HepG2 (cell line): Measurements from ENCODE around the gene CDC6. TPM values are rescaled to one million over a fixed set of nuclear protein-coding genes. Genes with fewer than 3 reads are reported as not detected.
A peak's percentile ranks its signal among the peaks of the same experiment; 100 is the strongest.

Experiments
- CBFB ChIP-seq: sonication (generic); formaldehyde crosslinking; IDR thresholded peaks from 2 replicates; pipeline ENCODE4 v1.4.0; 2020; ENCODE audit warnings: missing genetic modification reagents
- KDM1A ChIP-seq: IDR thresholded peaks from 2 replicates; pipeline ENCODE4 v1.6.1; 2016; ENCODE audit warnings: missing compliant biosample characterization
- KLF6 ChIP-seq: IDR thresholded peaks from 2 replicates; pipeline ENCODE4 v1.8.0; 2016; ENCODE audit warnings: missing biosample characterization, missing genetic modification reagents
- MED8 ChIP-seq: sonication (generic); formaldehyde crosslinking; IDR thresholded peaks from 2 replicates; pipeline ENCODE4 v1.8.1; 2023; ENCODE audit warnings: mild to moderate bottlenecking, missing genetic modification reagents; ENCODE audit not compliant: insufficient replicate concordance
- MEIS2 ChIP-seq: sonication (generic); formaldehyde crosslinking; IDR thresholded peaks from 2 replicates; pipeline ENCODE4 v1.9.0; 2021; ENCODE audit warnings: mild to moderate bottlenecking, missing genetic modification reagents
- NONO ChIP-seq, 2 experiments: fragments of 450-650 bp in 1 of 2; sonication (generic) in 1 of 2; formaldehyde crosslinking in 1 of 2; IDR thresholded peaks in 1 of 2; conservative IDR thresholded peaks in 1 of 2; 2 replicates each; pipeline versions ENCODE4 v1.6.1 to v1.8.0; 2017 to 2022; ENCODE audit warnings: mild to moderate bottlenecking in 1 of 2, missing genetic modification reagents in 1 of 2, moderate library complexity in 1 of 2
- NR2C2 ChIP-seq: sonication (generic); formaldehyde crosslinking; IDR thresholded peaks from 2 replicates; pipeline ENCODE4 v1.4.0; 2020; ENCODE audit warnings: missing genetic modification reagents, mild to moderate bottlenecking, moderate library complexity, borderline replicate concordance
- POLR2A ChIP-seq, 2 experiments: IDR thresholded peaks; 2 replicates each; pipeline ENCODE4 v1.6.1; 2011; ENCODE audit warnings: low read depth in 2 of 2, low read length in 2 of 2, mild to moderate bottlenecking in 1 of 2, moderate library complexity in 1 of 2; ENCODE audit not compliant: insufficient read depth in 1 of 2
- ZFY ChIP-seq: sonication (generic); formaldehyde crosslinking; IDR thresholded peaks from 2 replicates; pipeline ENCODE4 v1.4.0; 2020; ENCODE audit warnings: missing genetic modification reagents
- ZMYM2 ChIP-seq: sonication (generic); formaldehyde crosslinking; IDR thresholded peaks from 2 replicates; pipeline ENCODE4 v1.8.0; 2022; ENCODE audit warnings: mild to moderate bottlenecking, missing genetic modification reagents
- ZNF44 ChIP-seq: sonication (generic); formaldehyde crosslinking; IDR thresholded peaks from 2 replicates; pipeline ENCODE4 v1.5.1; 2020; ENCODE audit warnings: mild to moderate bottlenecking, missing genetic modification reagents
- ZNF761 ChIP-seq: sonication (generic); formaldehyde crosslinking; conservative IDR thresholded peaks from 2 replicates; pipeline ENCODE4 v1.4.0; 2020; ENCODE audit warnings: mild to moderate bottlenecking, missing genetic modification reagents
- polyA plus RNA-seq, 8 experiments: library from polyadenylated mRNA; depleted of rRNA in 3 of 8; stranded (reverse) in 7 of 8; unstranded in 1 of 8; fragments of >200 nt; fragmentation: Illumina TruSeq in 4 of 8; extraction: Trizol in 4 of 8; gene quantifications; 2 replicates each; pipeline versions ENCODE4 v1.2.1 to v1.2.3, GENCODE V29; 2011 to 2016; ENCODE audit warnings: low read depth in 4 of 8, missing spikeins in 1 of 8, mixed read lengths in 1 of 8; ENCODE audit not compliant: insufficient read depth in 1 of 8
- total RNA-seq, 5 experiments: library from RNA; depleted of rRNA; stranded (reverse); fragments of >200 nt; fragmentation: Illumina TruSeq; extraction: Trizol; gene quantifications; 2 replicates each; pipeline ENCODE4 v1.2.3, GENCODE V29; 2016; ENCODE audit warnings: low read depth in 1 of 5
- TF ChIP-seq, protein P1 (sequence below): sonication (generic); formaldehyde crosslinking; IDR thresholded peaks from 2 replicates; pipeline ENCODE4 v1.9.0; 2021; ENCODE audit warnings: missing genetic modification reagents, mild to moderate bottlenecking, borderline replicate concordance
- TF ChIP-seq, protein P2 (sequence below): IDR thresholded peaks from 2 replicates; pipeline ENCODE4 v1.6.1; 2016; ENCODE audit warnings: low read depth, missing genetic modification reagents, missing compliant biosample characterization
- TF ChIP-seq, protein P3 (sequence below): sonication (generic); formaldehyde crosslinking; IDR thresholded peaks from 2 replicates; pipeline ENCODE4 v1.4.0; 2020; ENCODE audit warnings: mild to moderate bottlenecking, missing genetic modification reagents, borderline replicate concordance
- TF ChIP-seq, protein P4 (sequence below): sonication (generic); formaldehyde crosslinking; IDR thresholded peaks from 2 replicates; pipeline ENCODE4 v1.8.0; 2022; ENCODE audit warnings: mild to moderate bottlenecking, missing genetic modification reagents

Gene CDC6
- total and polyA plus RNA-seq, 2 of the 13 experiments (the other 11 are each of a cell fraction or from before 2014, with no cell fraction given) = 17.4 to 114 TPM

DNA sequence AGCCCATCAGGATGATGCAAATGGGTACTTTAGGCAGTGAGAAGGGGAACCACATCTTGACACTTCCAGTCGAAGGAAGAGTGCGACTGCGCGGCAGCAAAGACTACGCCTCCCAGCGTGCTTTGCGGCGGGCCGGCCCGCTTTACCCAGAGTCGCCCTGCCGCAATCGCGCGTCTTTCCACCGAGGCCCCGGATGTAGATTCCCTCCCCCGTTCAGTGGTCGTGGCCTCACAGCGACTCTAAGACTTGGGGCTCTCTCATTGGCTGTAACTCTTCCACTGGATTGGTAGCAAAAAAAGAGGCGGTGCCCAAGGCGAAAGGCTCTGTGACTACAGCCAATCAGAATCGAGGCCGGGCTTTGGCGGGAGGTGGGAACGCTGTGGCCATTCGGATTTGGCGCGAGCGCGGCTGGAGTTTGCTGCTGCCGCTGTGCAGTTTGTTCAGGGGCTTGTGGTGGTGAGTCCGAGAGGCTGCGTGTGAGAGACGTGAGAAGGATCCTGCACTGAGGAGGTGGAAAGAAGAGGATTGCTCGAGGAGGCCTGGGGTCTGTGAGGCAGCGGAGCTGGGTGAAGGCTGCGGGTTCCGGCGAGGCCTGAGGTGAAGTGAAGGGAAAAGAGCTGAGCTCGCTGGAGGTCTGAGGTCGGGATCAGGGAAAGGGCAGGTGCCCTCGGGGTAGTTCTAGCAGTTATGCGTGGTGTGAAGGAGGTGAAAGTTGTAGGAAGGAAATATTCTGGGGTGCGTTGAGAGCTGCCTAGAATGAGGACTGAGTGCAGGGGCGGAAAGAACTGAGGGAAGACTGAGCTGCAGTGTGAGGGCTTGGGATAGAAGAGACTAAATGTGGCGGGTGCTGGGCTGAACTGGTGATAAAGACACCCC is at the start of gene CDC6 (continued):
- TF ChIP-seq MED8 (CRISPR knock-in tag) (peak; percentile 49), POLR2A (IDR thresholded peaks at IDR 0.05; ENCODE audit: insufficient read depth in 1 of 2, low read depth in 2 of 2, low read length in 2 of 2) (peak; percentile 89 to 98), CBFB (CRISPR knock-in tag) (peak; percentile 79; the same call in 1 of the 2 replicates), MEIS2 (CRISPR knock-in tag) (peak; percentile 54; the same call in 1 of the 2 replicates), ZFY (CRISPR knock-in tag) (peak; percentile 74; the same call in 1 of the 2 replicates), KDM1A (CRISPR knock-in tag) (no peak), KLF6 (no peak), ZNF761 (CRISPR knock-in tag) (0 out of 2 replicates have a peak, but pooled peaks have one; percentile 75), NONO (IDR thresholded peaks at IDR 0.05) (no peak), NONO (CRISPR knock-in tag; conservative IDR thresholded peaks at IDR 0.05) (peak; percentile 71), ZMYM2 (no peak), ZNF44 (CRISPR knock-in tag) (peak; percentile 70; the same call in 1 of the 2 replicates), NR2C2 (CRISPR knock-in tag) (peak; percentile 93)
- TF ChIP-seq, protein P1, sequence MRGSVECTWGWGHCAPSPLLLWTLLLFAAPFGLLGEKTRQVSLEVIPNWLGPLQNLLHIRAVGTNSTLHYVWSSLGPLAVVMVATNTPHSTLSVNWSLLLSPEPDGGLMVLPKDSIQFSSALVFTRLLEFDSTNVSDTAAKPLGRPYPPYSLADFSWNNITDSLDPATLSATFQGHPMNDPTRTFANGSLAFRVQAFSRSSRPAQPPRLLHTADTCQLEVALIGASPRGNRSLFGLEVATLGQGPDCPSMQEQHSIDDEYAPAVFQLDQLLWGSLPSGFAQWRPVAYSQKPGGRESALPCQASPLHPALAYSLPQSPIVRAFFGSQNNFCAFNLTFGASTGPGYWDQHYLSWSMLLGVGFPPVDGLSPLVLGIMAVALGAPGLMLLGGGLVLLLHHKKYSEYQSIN (CRISPR knock-in tag) = no peak
- TF ChIP-seq, protein P2, sequence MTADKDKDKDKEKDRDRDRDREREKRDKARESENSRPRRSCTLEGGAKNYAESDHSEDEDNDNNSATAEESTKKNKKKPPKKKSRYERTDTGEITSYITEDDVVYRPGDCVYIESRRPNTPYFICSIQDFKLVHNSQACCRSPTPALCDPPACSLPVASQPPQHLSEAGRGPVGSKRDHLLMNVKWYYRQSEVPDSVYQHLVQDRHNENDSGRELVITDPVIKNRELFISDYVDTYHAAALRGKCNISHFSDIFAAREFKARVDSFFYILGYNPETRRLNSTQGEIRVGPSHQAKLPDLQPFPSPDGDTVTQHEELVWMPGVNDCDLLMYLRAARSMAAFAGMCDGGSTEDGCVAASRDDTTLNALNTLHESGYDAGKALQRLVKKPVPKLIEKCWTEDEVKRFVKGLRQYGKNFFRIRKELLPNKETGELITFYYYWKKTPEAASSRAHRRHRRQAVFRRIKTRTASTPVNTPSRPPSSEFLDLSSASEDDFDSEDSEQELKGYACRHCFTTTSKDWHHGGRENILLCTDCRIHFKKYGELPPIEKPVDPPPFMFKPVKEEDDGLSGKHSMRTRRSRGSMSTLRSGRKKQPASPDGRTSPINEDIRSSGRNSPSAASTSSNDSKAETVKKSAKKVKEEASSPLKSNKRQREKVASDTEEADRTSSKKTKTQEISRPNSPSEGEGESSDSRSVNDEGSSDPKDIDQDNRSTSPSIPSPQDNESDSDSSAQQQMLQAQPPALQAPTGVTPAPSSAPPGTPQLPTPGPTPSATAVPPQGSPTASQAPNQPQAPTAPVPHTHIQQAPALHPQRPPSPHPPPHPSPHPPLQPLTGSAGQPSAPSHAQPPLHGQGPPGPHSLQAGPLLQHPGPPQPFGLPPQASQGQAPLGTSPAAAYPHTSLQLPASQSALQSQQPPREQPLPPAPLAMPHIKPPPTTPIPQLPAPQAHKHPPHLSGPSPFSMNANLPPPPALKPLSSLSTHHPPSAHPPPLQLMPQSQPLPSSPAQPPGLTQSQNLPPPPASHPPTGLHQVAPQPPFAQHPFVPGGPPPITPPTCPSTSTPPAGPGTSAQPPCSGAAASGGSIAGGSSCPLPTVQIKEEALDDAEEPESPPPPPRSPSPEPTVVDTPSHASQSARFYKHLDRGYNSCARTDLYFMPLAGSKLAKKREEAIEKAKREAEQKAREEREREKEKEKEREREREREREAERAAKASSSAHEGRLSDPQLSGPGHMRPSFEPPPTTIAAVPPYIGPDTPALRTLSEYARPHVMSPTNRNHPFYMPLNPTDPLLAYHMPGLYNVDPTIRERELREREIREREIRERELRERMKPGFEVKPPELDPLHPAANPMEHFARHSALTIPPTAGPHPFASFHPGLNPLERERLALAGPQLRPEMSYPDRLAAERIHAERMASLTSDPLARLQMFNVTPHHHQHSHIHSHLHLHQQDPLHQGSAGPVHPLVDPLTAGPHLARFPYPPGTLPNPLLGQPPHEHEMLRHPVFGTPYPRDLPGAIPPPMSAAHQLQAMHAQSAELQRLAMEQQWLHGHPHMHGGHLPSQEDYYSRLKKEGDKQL (CRISPR knock-in tag) = no peak
- TF ChIP-seq, protein P3, sequence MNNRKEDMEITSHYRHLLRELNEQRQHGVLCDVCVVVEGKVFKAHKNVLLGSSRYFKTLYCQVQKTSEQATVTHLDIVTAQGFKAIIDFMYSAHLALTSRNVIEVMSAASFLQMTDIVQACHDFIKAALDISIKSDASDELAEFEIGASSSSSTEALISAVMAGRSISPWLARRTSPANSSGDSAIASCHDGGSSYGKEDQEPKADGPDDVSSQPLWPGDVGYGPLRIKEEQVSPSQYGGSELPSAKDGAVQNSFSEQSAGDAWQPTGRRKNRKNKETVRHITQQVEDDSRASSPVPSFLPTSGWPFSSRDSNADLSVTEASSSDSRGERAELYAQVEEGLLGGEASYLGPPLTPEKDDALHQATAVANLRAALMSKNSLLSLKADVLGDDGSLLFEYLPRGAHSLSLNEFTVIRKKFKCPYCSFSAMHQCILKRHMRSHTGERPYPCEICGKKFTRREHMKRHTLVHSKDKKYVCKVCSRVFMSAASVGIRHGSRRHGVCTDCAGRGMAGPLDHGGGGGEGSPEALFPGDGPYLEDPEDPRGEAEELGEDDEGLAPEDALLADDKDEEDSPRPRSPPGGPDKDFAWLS = no peak
- TF ChIP-seq, protein P4, sequence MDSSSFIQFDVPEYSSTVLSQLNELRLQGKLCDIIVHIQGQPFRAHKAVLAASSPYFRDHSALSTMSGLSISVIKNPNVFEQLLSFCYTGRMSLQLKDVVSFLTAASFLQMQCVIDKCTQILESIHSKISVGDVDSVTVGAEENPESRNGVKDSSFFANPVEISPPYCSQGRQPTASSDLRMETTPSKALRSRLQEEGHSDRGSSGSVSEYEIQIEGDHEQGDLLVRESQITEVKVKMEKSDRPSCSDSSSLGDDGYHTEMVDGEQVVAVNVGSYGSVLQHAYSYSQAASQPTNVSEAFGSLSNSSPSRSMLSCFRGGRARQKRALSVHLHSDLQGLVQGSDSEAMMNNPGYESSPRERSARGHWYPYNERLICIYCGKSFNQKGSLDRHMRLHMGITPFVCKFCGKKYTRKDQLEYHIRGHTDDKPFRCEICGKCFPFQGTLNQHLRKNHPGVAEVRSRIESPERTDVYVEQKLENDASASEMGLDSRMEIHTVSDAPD (CRISPR knock-in tag) = peak; percentile 78
